Astrocyte (in vitro differentiated cells and primary cell): ENCODE results near the gene PCCA. TPM values are rescaled to one million over a fixed set of nuclear protein-coding genes. Genes with fewer than 3 reads are reported as not detected.

Experiments
- DNase-seq: peaks from one replicate; pipeline ENCODE4 v3.0.0-alpha.2; 2010; ENCODE audit warnings: low read depth
- FAIRE-seq: peaks from 2 replicates; lab custom pipeline; 2011; peaks lifted over from hg19 to GRCh38; lab: Jason Lieb, UNC
- H2AFZ ChIP-seq: 2 replicates; pipeline ENCODE4 v1.6.0; 2012; ENCODE audit warnings: low read depth, low read length, inconsistent platforms
- H3K27ac ChIP-seq: 2 replicates; pipeline ENCODE4 v1.5.1; 2011; ENCODE audit warnings: low read depth, low read length, inconsistent platforms
- H3K27me3 ChIP-seq: 2 replicates; pipeline ENCODE4 v1.6.0; 2011; ENCODE audit warnings: low read length, inconsistent platforms; ENCODE audit not compliant: insufficient read depth
- H3K36me3 ChIP-seq: 2 replicates; pipeline ENCODE4 v1.5.1; 2011; ENCODE audit warnings: low read length, inconsistent platforms; ENCODE audit not compliant: insufficient read depth
- H3K4me1 ChIP-seq: 2 replicates; pipeline ENCODE4 v1.5.1; 2011; ENCODE audit warnings: low read length, inconsistent platforms; ENCODE audit not compliant: insufficient read depth
- H3K4me2 ChIP-seq: 2 replicates; pipeline ENCODE4 v1.6.0; 2012; ENCODE audit warnings: low read length, inconsistent platforms
- H3K4me3 ChIP-seq: 2 replicates; pipeline ENCODE4 v1.5.1; 2011; ENCODE audit warnings: low read depth, mild to moderate bottlenecking, low read length, inconsistent platforms; ENCODE audit not compliant: insufficient read depth
- H3K79me2 ChIP-seq: 2 replicates; pipeline ENCODE4 v1.6.0; 2012; ENCODE audit warnings: mild to moderate bottlenecking, low read length, inconsistent platforms; ENCODE audit not compliant: insufficient read depth
- H3K9ac ChIP-seq: 2 replicates; pipeline ENCODE4 v1.6.0; 2012; ENCODE audit warnings: mild to moderate bottlenecking, low read length, inconsistent platforms
- H3K9me3 ChIP-seq: 2 replicates; pipeline ENCODE4 v1.5.1; 2012; ENCODE audit warnings: low read depth, mild to moderate bottlenecking, low read length, inconsistent platforms; ENCODE audit not compliant: insufficient read depth
- H4K20me1 ChIP-seq: 2 replicates; pipeline ENCODE4 v1.6.0; 2012; ENCODE audit warnings: low read length, inconsistent platforms; ENCODE audit not compliant: insufficient read depth
- H3K27ac Mint-ChIP-seq: one replicate; pipeline ENCODE4 v1.8.0; 2021; ENCODE audit warnings: mild to moderate bottlenecking, mixed read lengths; ENCODE audit not compliant: unreplicated experiment
- H3K27me3 Mint-ChIP-seq: one replicate; pipeline ENCODE4 v1.8.0; 2021; ENCODE audit warnings: low read depth, mixed read lengths; ENCODE audit not compliant: unreplicated experiment
- H3K36me3 Mint-ChIP-seq: one replicate; pipeline ENCODE4 v1.8.0; 2021; ENCODE audit warnings: low read depth, mixed read lengths; ENCODE audit not compliant: unreplicated experiment
- H3K4me1 Mint-ChIP-seq: one replicate; pipeline ENCODE4 v1.8.0; 2021; ENCODE audit warnings: low read depth, mixed read lengths; ENCODE audit not compliant: unreplicated experiment
- H3K4me3 Mint-ChIP-seq: one replicate; pipeline ENCODE4 v1.8.0; 2021; ENCODE audit warnings: mild to moderate bottlenecking, moderate library complexity, mixed read lengths; ENCODE audit not compliant: unreplicated experiment
- H3K9me3 Mint-ChIP-seq: one replicate; pipeline ENCODE4 v1.8.0; 2021; ENCODE audit warnings: mild to moderate bottlenecking, mixed read lengths; ENCODE audit not compliant: unreplicated experiment
- EZH2 ChIP-seq: IDR thresholded peaks from 2 replicates; pipeline ENCODE4 v1.6.1; 2012; ENCODE audit warnings: mild to moderate bottlenecking, low read length, inconsistent platforms; ENCODE audit not compliant: insufficient read depth
- total RNA-seq: library from RNA; stranded (reverse); gene quantifications from 2 replicates; pipeline ENCODE4 v1.2.1, GENCODE V29; 2021
- TF ChIP-seq, protein P1 (sequence below): IDR thresholded peaks from 2 replicates; pipeline ENCODE4 v1.5.1; 2011; ENCODE audit warnings: low read depth, mild to moderate bottlenecking, inconsistent platforms, low read length, moderate library complexity; ENCODE audit not compliant: insufficient read depth

PCCA gene
- total RNA-seq, 1 donor from 2014 or later = 13.9 TPM

DNA sequence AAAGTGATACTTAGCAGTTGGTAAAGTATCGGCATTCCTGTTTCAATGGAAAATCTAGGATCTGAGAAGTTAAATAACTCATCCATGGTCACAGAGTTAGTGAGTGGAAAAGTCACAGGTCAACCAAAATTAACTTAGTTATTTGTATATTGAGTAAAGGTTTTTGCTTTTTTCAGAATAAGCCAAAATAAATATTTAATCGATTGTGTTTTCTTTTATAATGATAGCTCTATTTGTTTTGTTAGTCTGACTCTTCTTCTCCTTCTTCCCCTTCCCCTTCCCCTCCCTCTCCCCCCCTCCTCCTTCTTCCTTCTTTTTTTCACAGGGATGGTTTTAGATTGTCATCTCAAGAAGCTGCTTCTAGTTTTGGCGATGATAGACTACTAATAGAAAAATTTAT is 173.5 kb downstream of the PCCA start:
- H3K4me1 Mint-ChIP-seq = no peaks in the 10 kb centered on the region
- Histone ChIP-seq H3K9me3 (no peaks in the 10 kb centered on the region), H3K4me2 (no peak overlapping the region), H4K20me1 (no peaks in the 10 kb centered on the region), H3K36me3 (no peaks in the 10 kb centered on the region), H3K9ac (no peak overlapping the region), H3K27me3 (no peaks in the 10 kb centered on the region), H3K79me2 (no peaks in the 10 kb centered on the region), H3K27ac (no peak overlapping the region), H3K4me3 (no peak overlapping the region), H3K4me1 (no peaks in the 10 kb centered on the region), H2AFZ (no peak overlapping the region)
- no peaks in the 10 kb centered on the region for H3K9me3 Mint-ChIP-seq
- no peak overlapping the region for H3K4me3 Mint-ChIP-seq
- no peak overlapping the region for H3K27ac Mint-ChIP-seq
- TF ChIP-seq, protein P1, sequence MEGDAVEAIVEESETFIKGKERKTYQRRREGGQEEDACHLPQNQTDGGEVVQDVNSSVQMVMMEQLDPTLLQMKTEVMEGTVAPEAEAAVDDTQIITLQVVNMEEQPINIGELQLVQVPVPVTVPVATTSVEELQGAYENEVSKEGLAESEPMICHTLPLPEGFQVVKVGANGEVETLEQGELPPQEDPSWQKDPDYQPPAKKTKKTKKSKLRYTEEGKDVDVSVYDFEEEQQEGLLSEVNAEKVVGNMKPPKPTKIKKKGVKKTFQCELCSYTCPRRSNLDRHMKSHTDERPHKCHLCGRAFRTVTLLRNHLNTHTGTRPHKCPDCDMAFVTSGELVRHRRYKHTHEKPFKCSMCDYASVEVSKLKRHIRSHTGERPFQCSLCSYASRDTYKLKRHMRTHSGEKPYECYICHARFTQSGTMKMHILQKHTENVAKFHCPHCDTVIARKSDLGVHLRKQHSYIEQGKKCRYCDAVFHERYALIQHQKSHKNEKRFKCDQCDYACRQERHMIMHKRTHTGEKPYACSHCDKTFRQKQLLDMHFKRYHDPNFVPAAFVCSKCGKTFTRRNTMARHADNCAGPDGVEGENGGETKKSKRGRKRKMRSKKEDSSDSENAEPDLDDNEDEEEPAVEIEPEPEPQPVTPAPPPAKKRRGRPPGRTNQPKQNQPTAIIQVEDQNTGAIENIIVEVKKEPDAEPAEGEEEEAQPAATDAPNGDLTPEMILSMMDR = no peak
- TF ChIP-seq EZH2 = no peak
- no peak for DNase-seq
- FAIRE-seq = no peak
- H3K27me3 Mint-ChIP-seq = no peaks in the 10 kb centered on the region
- H3K36me3 Mint-ChIP-seq = no peaks in the 10 kb centered on the region

DNA sequence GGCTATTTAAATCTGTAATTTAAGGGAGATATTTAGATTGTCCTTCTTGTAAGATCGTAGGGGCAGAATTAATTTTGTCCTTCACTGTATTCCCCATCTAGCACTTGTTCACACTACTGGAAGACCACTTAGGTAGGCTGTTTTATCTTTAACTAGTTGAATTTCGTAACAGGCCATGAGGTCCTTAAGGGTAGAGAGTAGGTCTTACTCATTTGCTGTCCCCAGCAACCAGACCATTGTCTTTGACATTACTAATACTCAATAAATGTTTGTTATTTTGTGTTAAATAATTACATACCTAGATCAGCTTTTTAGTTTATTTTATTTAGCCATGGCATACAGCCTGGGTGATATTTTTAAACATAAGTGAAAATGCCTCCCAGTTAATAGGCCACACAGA is 177.1 kb downstream of the PCCA start:
- no peaks in the 10 kb centered on the region for H3K9me3 Mint-ChIP-seq
- Histone ChIP-seq H3K9me3 (no peaks in the 10 kb centered on the region), H3K4me3 (no peak overlapping the region), H3K4me1 (no peaks in the 10 kb centered on the region), H2AFZ (no peak overlapping the region), H3K9ac (no peak overlapping the region), H3K27ac (no peak overlapping the region), H3K79me2 (no peaks in the 10 kb centered on the region), H4K20me1 (no peaks in the 10 kb centered on the region), H3K4me2 (no peak overlapping the region), H3K36me3 (peaks cover 3% of the 10 kb centered on the region), H3K27me3 (no peaks in the 10 kb centered on the region)
- FAIRE-seq = no peak
- TF ChIP-seq, protein P1 = no peak
- TF ChIP-seq EZH2 = no peak
- DNase-seq = no peak
- no peaks in the 10 kb centered on the region for H3K4me1 Mint-ChIP-seq
- peaks cover 5% of the 10 kb centered on the region for H3K36me3 Mint-ChIP-seq
- H3K27me3 Mint-ChIP-seq = no peaks in the 10 kb centered on the region
- H3K27ac Mint-ChIP-seq = no peak overlapping the region
- no peak overlapping the region for H3K4me3 Mint-ChIP-seq

DNA sequence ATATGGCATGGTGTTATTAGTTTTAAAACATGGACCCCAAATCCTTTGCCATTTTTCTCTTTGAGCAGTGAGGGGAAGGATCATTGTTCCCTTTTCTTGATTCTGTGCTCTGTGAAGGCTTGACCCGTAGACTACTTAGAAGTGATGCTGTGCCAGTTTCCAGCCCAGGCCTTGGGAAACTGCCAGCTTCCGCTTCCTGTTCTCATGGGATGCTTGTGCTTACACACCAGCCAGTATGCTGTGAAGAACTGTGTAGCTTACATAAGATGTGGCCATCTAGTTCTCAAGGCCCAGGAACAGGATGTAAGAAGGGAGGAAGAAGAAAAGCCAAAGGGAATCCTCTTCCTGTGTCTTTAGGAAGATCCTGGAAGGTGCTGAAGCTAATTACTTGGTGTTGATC is 180.9 kb downstream of the PCCA start:
- H2AFZ ChIP-seq = no peak overlapping the region
- Mint-ChIP-seq H3K4me3 (no peak overlapping the region), H3K9me3 (no peaks in the 10 kb centered on the region), H3K4me1 (no peaks in the 10 kb centered on the region), H3K27me3 (no peaks in the 10 kb centered on the region), H3K27ac (no peak overlapping the region), H3K36me3 (peaks cover 7% of the 10 kb centered on the region)
- no peaks in the 10 kb centered on the region for H3K79me2 ChIP-seq
- H3K27me3 ChIP-seq = no peaks in the 10 kb centered on the region
- H3K4me2 ChIP-seq = no peak overlapping the region
- DNase-seq (peak; percentile 49), FAIRE-seq (no peak)
- TF ChIP-seq, protein P1 = no peak
- TF ChIP-seq EZH2 = no peak
- H3K9me3 ChIP-seq = no peaks in the 10 kb centered on the region
- H3K9ac ChIP-seq = no peak overlapping the region
- no peak overlapping the region for H3K4me3 ChIP-seq
- peaks cover 3% of the 10 kb centered on the region for H3K36me3 ChIP-seq
- H4K20me1 ChIP-seq = no peaks in the 10 kb centered on the region
- no peaks in the 10 kb centered on the region for H3K4me1 ChIP-seq
- H3K27ac ChIP-seq = no peak overlapping the region
